Measurements from ENCODE around the gene TNIP2. TPM values are rescaled to one million over a fixed set of nuclear protein-coding genes. Genes with fewer than 3 reads are reported as not detected.

TNIP2 gene
- total and polyA plus RNA-seq, 2 of the 8 experiments (the other 6 are each of a cell fraction or from before 2014, with no cell fraction given) = 23.7 to 37.7 TPM

GRCh38 chr4:2755821-2756690 lies at the start of gene TNIP2 (continued):
- TF ChIP-seq CHD7 (IDR thresholded peaks at IDR 0.05; ENCODE audit: insufficient replicate concordance, low read length) (no peak), TAF1 (IDR thresholded peaks at IDR 0.05; ENCODE audit: low read depth, low read length) (0 out of 2 replicates have a peak, but pooled peaks have one; percentile 16), EZH2 (IDR thresholded peaks at IDR 0.05; ENCODE audit: low read depth, low read length, severe bottlenecking) (no peak)
